GM12892 (cell line): ENCODE measurements around the gene CSNK1D.

Source experiments
- POLR2A ChIP-seq: IDR thresholded peaks from 2 replicates; pipeline ENCODE4 v1.6.1; 2011; ENCODE audit warnings: low read depth, low read length, control low read depth
- POLR2AphosphoS5 ChIP-seq: IDR thresholded peaks from 2 replicates; pipeline ENCODE4 v1.6.1; 2011; ENCODE audit warnings: low read depth, low read length, control low read depth
- TAF1 ChIP-seq: IDR thresholded peaks from 2 replicates; pipeline ENCODE4 v1.6.1; 2011; ENCODE audit warnings: low read depth, mild to moderate bottlenecking, control low read depth, low read length, borderline replicate concordance

DNA sequence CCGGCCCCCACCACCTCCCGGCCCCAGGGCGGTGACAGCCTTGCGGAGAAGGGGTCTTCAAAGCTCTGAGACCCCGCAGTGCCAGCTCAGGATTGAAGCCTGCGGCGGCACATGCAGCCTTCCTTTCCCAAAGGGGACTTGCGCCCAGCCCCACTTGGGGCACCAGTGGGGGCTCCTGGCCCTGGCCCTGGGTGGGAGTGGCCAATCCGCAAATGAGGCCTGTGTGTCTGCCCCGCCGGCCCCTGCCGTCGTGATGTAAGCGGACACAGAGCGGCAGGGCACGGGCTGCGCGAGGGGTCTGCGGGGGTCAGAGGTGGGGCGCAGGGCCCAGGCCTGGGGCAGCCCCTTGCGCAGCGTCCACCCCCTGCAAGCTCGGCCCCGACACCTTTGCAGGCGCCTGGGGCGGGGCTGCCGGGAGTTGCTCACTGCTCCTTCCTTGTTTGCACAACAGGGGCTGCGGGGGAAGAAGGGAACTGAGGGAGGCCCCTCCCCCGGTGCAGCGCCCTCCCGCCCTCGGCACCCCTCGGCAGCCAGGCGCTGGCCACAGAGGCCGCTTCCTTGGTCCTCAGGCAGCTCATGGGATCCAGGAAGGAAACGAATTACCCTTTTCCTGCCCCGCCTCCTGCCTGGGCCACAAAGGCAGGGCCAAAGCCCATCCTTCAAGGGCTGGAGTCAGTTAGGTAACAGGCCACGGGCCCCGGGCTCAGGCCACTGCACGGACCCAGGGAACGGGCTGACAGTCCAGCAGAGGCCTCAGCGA, 41.8 kb downstream of the CSNK1D start:
- TF ChIP-seq POLR2A (no peak), POLR2AphosphoS5 (no peak), TAF1 (no peak)
